GM12872 (cell line): ENCODE data around the gene COL16A1.

Source experiments
- CTCF ChIP-seq: IDR thresholded peaks from 3 replicates; pipeline ENCODE4 v1.5.1; 2011; ENCODE audit warnings: low read depth, mild to moderate bottlenecking, low read length, moderate library complexity; ENCODE audit not compliant: insufficient read depth

The COL16A1 gene

GRCh38 chr1:31653717-31654473, 49.9 kb downstream of the COL16A1 start:
- TF ChIP-seq CTCF: no peak

- TF ChIP-seq CTCF: no peak
Measured at GRCh38 chr1:31652891-31653499, 50.8 kb downstream of the COL16A1 start.

GRCh38 chr1:31651766-31652165, 52.1 kb downstream of the COL16A1 start:
- no peak for TF ChIP-seq CTCF

GRCh38 chr1:31651089-31651420, 52.8 kb downstream of the COL16A1 start:
- no peak for TF ChIP-seq CTCF

- TF ChIP-seq CTCF: no peak
Measured at GRCh38 chr1:31650161-31651088, 53.4 kb downstream of the COL16A1 start.

GRCh38 chr1:31648641-31649357, 55.0 kb downstream of the COL16A1 start:
- TF ChIP-seq CTCF: no peak
